Effector memory CD4-positive, alpha-beta T cell (primary cell): Measurements from ENCODE around the gene MSL3.

Source experiments
- DNase-seq, 3 donors: peaks; one replicate each; pipeline ENCODE4 v3.0.0-alpha.2; 2020
- H3K27ac ChIP-seq: 2 replicates; pipeline ENCODE4 v1.7.0; 2013; ENCODE audit warnings: mild to moderate bottlenecking, low read length, moderate library complexity; ENCODE audit not compliant: insufficient read depth, poor library complexity, severe bottlenecking
- H3K27me3 ChIP-seq: replicated peaks from 2 replicates; pipeline ENCODE4 v1.7.0; 2013; ENCODE audit warnings: mild to moderate bottlenecking, low read length; ENCODE audit not compliant: insufficient read depth, control insufficient read depth, poor library complexity, severe bottlenecking
- H3K36me3 ChIP-seq: 2 replicates; pipeline ENCODE4 v1.7.0; 2013; ENCODE audit warnings: mild to moderate bottlenecking, low read length, moderate library complexity; ENCODE audit not compliant: control insufficient read depth, insufficient read depth
- H3K4me1 ChIP-seq: 2 replicates; pipeline ENCODE4 v1.7.0; 2013; ENCODE audit warnings: low read length, mild to moderate bottlenecking; ENCODE audit not compliant: control insufficient read depth, insufficient read depth, poor library complexity, severe bottlenecking
- H3K4me3 ChIP-seq: 2 replicates; pipeline ENCODE4 v1.7.0; 2013; ENCODE audit warnings: low read length, low read depth, mild to moderate bottlenecking; ENCODE audit not compliant: insufficient read depth, poor library complexity, severe bottlenecking
- H3K9me3 ChIP-seq: 2 replicates; pipeline ENCODE4 v1.7.0; 2013; ENCODE audit warnings: mild to moderate bottlenecking, low read length, moderate library complexity; ENCODE audit not compliant: control insufficient read depth
- total RNA-seq, 3 donors: gene quantifications; one replicate each; lab custom pipeline; 2026; lab: John Stamatoyannopoulos, UW

The MSL3 gene
- 63.3 to 97.2 (median 87.0) reads per million in 3 donors for total RNA-seq

- DNase-seq: peak in 2 of 3 donors; percentile 41 to 49
- H3K36me3 ChIP-seq: peaks cover 4% of the 10 kb centered on the region
- peak within 1 kb of the TSS; percentile 82 for H3K4me3 ChIP-seq
These were observed at the start of gene MSL3 for GRCh38 chrX:11757719-11758399. MSL3 (plus strand) TSS chrX:11758237; CDS start chrX:11758264, 27 bp downstream.

GRCh38 chrX:11722304-11722703 lies 35.7 kb upstream of the MSL3 start:
- no peaks in the 10 kb centered on the region for H3K9me3 ChIP-seq
- no peak for DNase-seq
- H3K27me3 ChIP-seq: no peaks in the 10 kb centered on the region
- H3K27ac ChIP-seq: no peak overlapping the region
- no peak overlapping the region for H3K4me3 ChIP-seq
- H3K4me1 ChIP-seq: no peaks in the 10 kb centered on the region
- no peaks in the 10 kb centered on the region for H3K36me3 ChIP-seq

More at GRCh38 chrX:11757719-11758399, at the start of gene MSL3:
- Histone ChIP-seq H3K27me3 (no peaks in the 10 kb centered on the region), H3K27ac (peak within 1 kb of the TSS; percentile 91), H3K9me3 (no peaks in the 10 kb centered on the region), H3K4me1 (peaks cover 2% of the 10 kb centered on the region)

GRCh38 chrX:11724122-11725017 lies 33.7 kb upstream of the MSL3 start:
- Histone ChIP-seq H3K4me3 (no peak overlapping the region), H3K27ac (no peak overlapping the region), H3K36me3 (no peaks in the 10 kb centered on the region), H3K27me3 (no peaks in the 10 kb centered on the region), H3K4me1 (no peaks in the 10 kb centered on the region), H3K9me3 (no peaks in the 10 kb centered on the region)
- DNase-seq: no peak

DNA sequence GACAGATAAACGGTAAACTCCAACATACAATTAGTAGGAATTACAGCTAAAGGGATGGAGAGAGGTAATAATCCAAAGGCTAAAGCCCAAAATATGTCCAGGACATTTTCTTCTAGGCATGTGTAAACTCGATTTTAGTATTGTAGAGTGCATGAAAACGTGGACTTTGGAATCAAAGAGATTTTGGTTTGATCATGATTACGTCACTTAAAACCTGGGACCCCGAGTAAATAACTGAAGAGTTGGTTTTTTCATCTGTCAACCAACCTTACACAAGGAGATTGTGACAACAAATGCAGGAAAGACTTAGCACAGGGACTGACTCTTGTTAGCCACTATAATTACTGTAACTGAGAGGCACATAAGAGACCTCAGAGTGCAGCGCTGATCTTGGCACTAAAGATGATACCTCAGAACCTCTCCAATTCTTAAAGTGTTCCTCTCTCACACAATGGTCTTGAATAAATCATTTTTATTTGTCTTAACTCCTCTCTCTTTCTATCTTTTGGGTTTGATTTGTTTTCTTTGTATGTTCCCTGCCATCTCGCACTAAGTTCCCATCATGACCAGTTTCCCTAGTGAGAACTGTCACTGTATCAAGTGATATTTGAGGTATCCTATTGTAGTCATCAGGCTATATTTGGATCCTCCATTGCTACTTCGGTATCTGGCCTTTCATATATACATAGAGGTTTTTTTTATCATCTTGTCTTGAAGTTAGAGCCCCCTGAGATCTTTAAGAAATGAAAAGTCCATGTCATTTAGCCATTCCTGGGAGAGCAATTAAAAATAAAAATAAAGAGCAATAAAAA lies 32.2 kb upstream of the MSL3 start:
- Histone ChIP-seq H3K9me3 (no peaks in the 10 kb centered on the region), H3K27me3 (no peaks in the 10 kb centered on the region), H3K36me3 (no peaks in the 10 kb centered on the region), H3K4me3 (no peak overlapping the region), H3K27ac (no peak overlapping the region), H3K4me1 (no peaks in the 10 kb centered on the region)
- DNase-seq: no peak

DNA sequence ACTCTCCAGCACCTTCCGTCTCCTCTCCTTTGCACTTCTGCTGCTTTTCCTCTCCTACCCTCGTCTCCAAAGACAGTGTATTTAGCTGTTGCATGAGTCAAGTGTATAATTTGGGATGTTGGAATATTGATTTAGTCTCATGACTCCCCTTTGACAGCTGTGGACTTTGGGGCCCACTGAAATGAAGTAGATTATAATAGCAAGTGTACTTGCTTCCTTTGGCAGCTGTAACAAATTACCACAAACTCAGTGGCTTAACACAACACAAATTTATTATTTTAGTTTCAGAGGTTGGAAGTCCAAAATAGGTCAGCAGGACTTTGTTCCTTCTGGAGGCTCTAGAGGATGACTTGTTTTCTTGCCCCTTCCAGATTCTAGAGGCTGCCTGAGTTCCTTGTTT lies 29.5 kb upstream of the MSL3 start:
- Histone ChIP-seq H3K27ac (no peak overlapping the region), H3K27me3 (no peaks in the 10 kb centered on the region), H3K4me1 (no peaks in the 10 kb centered on the region), H3K36me3 (no peaks in the 10 kb centered on the region), H3K4me3 (no peak overlapping the region), H3K9me3 (no peaks in the 10 kb centered on the region)
- DNase-seq: no peak

DNA sequence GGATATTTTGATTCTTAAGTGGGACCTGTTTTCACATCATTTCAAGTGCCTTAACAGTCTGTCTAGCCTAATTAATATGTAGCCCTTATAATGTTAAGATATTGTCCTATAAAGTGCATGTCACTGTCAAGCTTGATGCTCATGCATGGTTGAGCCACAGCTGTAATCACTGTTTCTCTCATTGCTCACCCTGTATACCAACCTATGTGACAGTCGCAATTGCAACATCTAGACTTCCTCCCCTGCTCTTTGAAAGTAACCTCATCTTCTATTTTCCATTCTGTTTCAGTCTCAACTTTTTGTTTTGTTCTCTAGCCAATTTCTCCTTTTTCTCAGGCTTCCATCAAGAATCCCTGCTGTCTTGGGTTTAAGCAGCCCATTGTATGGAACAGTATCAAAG lies 24.4 kb upstream of the MSL3 start:
- Histone ChIP-seq H3K27me3 (no peaks in the 10 kb centered on the region), H3K36me3 (no peaks in the 10 kb centered on the region), H3K9me3 (no peaks in the 10 kb centered on the region), H3K4me1 (no peaks in the 10 kb centered on the region), H3K4me3 (no peak overlapping the region), H3K27ac (no peak overlapping the region)
- DNase-seq: no peak

GRCh38 chrX:11739776-11740175 lies 18.3 kb upstream of the MSL3 start:
- H3K36me3 ChIP-seq: no peaks in the 10 kb centered on the region
- no peak overlapping the region for H3K27ac ChIP-seq
- DNase-seq: no peak
- H3K4me3 ChIP-seq: no peak overlapping the region
- no peaks in the 10 kb centered on the region for H3K9me3 ChIP-seq
- H3K4me1 ChIP-seq: no peaks in the 10 kb centered on the region
- no peaks in the 10 kb centered on the region for H3K27me3 ChIP-seq

GRCh38 chrX:11740794-11741193 lies 17.2 kb upstream of the MSL3 start:
- Histone ChIP-seq H3K9me3 (no peaks in the 10 kb centered on the region), H3K27ac (no peak overlapping the region), H3K4me1 (no peaks in the 10 kb centered on the region), H3K27me3 (no peaks in the 10 kb centered on the region), H3K36me3 (no peaks in the 10 kb centered on the region), H3K4me3 (no peak overlapping the region)
- DNase-seq: no peak

DNA sequence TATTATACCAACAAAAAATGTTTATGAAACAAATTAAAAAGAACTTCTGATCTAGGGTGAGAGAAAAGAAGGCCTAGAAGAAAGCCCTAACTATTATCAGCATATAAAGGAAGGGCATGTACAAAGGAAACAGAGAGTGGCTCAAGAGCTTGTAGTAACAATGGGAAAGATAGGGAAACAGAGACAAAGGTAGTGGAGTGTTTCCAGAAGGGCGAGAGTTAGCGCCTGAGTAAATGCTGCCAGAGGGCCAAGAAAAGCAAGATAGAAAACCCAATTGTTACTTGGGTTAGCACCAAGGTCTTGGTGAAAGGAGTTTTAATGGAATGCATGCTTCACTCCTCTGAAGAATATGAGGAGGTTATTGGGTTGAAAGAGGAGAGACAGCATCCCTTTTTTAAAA lies 16.5 kb upstream of the MSL3 start:
- no peaks in the 10 kb centered on the region for H3K27me3 ChIP-seq

More for the DNA sequence above, 16.5 kb upstream of the MSL3 start:
- no peaks in the 10 kb centered on the region for H3K36me3 ChIP-seq
- DNase-seq: no peak
- H3K4me1 ChIP-seq: no peaks in the 10 kb centered on the region
- no peaks in the 10 kb centered on the region for H3K9me3 ChIP-seq
- H3K4me3 ChIP-seq: no peak overlapping the region
- no peak overlapping the region for H3K27ac ChIP-seq
